ENCODE measurements around the gene PI3.

GRCh38 chr20:45209924-45210323, 35.2 kb downstream of the PI3 start:
- TF ChIP-seq BHLHE40 (IDR thresholded peaks at IDR 0.05; ENCODE audit: borderline replicate concordance) (no peak), SP1 (IDR thresholded peaks at IDR 0.05) (no peak), ARNT (IDR thresholded peaks at IDR 0.05) (no peak), NFRKB (IDR thresholded peaks at IDR 0.05) (no peak), FOXA1 (IDR thresholded peaks at IDR 0.05) (no peak), HDGF (IDR thresholded peaks at IDR 0.05; ENCODE audit: borderline replicate concordance) (no peak), FOXM1 (IDR thresholded peaks at IDR 0.05; ENCODE audit: borderline replicate concordance) (no peak), SUZ12 (IDR thresholded peaks at IDR 0.05) (no peak), ELF4 (IDR thresholded peaks at IDR 0.05) (no peak)
- TF ChIP-seq, protein P1, sequence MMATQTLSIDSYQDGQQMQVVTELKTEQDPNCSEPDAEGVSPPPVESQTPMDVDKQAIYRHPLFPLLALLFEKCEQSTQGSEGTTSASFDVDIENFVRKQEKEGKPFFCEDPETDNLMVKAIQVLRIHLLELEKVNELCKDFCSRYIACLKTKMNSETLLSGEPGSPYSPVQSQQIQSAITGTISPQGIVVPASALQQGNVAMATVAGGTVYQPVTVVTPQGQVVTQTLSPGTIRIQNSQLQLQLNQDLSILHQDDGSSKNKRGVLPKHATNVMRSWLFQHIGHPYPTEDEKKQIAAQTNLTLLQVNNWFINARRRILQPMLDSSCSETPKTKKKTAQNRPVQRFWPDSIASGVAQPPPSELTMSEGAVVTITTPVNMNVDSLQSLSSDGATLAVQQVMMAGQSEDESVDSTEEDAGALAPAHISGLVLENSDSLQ (IDR thresholded peaks at IDR 0.05), result no peak
